DMS114 treated with DMSO at 0.1 percent for 48 hours (cell line): ENCODE results near the gene BAZ1A.
"Not testable (repeated sequence)": the region's sequence is repeated elsewhere in the genome, so short reads cannot be mapped to it uniquely, and the experiment has no call there.

Experiments
- DNase-seq: peaks from one replicate; lab custom pipeline; 2025; ENCODE audit not compliant: unreplicated experiment; lab: John Stamatoyannopoulos, UW

BAZ1A gene

DNA sequence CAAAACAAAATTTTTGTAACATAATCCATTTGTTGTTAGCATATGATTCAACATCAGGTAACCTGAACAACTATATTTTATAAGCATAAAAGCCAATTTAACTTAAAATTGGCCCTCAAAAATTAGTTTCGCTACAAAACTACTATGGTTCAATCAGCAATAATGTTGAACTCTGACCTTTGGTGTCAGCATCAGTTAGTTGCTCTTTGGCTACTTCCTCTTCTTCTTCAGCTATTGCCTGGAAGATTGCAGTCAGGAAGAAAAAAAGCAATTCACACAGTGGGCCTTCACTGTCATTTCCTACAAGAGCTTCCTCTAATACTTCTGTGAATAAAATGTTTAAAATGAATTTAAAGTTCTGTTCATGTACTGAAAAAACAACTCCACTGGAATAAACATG, 82.6 kb downstream of the BAZ1A start:
- DNase-seq, result no peak

DNA sequence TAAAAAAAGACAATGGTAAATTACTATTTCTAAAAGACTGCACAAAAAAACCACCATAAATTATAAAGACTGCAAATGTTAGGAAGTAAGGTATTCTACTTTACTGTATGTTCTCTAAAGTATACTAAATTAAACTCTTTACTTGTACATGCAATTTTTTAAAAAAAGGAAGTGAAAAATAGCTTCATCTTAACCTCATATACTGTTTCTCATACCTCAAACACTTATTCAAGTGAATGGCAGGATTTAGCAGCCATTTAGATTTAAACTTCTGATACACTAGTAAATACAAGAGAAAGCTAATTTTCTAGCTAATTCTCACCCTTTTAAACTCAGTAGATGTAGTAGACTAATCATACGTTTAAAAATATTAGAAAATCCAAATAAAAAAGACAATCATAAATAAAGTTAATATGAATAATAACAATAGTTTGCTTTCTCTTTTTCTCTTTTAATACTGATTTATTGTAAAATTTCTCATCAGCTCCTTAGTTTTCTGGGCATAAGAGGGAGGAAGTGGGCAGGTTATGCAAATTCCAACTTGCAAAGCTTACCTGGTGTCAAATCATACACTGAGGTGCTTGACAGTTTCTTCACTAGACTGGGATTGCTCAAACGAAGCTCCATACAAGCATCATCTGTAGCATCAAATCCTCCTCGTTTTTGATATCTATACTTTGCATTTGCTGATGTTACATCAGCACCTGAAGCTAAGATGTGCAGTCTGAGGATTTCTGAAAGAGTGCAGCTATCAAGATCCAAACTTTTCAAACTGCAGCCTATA, 89.7 kb downstream of the BAZ1A start:
- DNase-seq, result no peak

DNA sequence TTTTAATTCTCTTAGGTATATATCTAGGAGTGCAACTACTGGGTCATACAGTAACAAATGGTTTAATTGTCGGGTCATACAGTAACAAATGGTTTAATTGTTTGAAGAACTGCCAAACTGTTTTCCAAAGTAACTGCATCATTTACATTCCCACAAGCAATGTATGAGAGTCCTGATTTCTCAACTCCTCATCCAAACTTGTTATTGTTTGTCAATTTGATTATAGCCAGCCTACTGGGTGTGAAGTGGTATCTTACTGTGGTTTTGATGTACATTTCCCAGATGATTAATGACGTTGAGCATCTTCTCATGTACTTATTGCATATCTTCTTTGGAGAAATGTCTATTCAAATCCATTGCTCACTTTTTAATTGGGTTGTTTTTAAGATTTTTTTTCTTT, 93.1 kb downstream of the BAZ1A start:
- no peak for DNase-seq

DNA sequence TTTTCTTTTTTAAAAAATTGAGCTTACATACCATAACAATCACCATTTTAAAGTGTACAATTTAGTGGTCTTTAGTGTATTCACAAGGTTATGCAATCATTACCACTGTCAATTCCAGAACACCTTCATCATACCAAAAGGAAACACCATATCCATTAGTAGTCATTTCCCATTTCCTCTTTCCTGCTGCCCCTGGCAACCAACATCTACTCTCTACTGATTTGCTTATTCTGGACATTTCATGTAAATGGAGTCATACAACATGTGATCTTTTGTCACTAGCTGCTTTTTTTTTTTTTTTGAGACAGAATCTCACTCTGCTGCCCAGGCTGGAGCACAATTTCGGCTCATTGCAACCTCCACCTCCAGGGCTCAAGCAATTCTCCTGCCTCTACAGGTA, 93.9 kb downstream of the BAZ1A start:
- no peak for DNase-seq

DNA sequence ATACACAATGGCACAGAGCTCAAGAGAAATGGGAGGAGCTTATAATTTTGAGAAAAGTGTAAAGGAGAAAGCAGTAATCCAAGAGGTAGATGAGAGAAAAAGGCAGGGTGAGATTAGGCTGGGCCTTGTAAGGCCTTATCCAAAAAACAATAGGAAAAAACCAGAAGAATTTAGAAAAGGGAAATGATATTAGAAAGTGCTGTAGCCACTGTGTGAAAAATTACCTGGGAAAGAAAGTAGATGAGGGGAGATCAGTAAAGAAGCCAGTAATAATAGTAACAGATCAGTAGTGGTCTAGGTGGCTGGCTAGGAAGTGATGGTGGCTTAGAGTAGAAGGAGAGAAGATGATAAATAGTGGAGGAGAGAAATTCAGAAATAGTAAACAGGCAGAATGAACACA, 94.5 kb downstream of the BAZ1A start:
- no peak for DNase-seq

DNA sequence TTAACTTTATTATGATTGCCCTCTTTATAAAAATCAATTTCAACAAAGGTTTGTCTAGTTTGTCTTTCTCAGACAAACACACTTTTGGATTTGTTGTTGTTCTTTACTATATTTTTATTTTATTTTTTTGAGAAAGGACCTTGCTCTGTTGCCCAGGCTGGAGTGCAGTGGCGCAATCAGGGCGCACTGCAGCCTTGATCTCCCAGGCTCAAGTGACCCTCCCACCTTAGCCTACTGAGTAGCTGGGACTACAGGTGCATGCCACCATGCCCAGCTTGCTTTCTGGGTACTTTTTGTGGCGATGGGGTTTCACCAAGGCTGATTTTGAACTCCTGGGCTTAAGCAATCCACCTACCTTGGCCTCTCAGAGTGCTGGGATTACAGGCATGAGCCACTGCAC, 96.4 kb downstream of the BAZ1A start:
- no peak for DNase-seq

DNA sequence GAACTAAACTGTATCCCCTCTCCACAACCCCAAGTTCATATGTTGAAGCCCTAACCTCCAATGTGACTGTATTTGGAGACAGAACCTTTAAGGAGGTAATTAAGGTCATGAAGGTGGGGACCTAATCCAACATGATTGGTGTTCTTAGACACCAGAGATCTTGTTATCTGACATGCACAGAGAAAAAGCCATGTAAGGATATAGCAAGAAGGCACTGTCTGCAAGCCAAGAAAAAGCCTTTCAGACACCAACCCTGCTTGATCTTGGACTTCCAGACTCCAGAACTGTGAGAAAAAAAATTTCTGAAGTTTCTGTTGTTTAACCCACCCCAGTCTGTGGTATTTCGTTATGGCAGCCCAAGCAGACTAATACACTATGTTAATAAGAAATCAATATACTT, 98.5 kb downstream of the BAZ1A start:
- no peak for DNase-seq

DNA sequence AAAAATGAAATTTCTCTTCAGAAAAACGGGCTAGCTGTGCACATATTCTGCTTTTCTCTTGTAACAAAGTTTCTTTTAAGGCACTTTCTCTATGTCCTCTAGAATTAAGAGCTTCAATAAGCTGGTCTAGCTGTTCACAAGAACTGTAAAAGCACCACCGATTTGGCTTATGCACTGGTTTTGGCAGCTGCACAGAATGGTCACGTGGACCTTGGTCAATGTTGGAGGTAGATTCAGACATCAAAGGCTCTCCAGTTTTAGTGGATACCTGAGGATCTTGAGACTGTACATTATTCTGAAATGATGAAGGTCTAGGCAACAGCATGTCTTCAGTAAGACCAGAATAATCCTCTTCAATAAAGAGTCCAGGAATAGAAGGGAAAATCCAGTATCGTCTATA, 99.2 kb downstream of the BAZ1A start:
- DNase-seq, result no peak

DNA sequence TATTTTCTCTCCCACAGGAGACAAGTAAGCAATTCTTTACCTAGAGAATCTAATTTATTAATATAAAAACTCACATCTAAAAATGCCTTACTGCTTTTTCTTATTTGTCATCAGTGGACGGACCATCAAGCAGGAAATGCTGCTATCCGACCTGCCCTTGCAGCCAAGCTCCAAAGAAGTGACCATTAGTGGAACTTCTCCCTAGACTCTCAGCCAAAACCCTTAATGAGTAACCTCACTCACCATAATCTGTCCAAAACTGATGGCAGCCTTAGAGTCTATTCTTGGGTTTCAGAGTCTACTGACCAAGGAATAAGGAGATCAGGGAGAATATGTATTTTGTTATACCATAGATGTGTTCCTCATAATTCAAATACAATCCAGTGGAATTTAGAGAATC, 99.8 kb downstream of the BAZ1A start:
- no peak for DNase-seq

DNA sequence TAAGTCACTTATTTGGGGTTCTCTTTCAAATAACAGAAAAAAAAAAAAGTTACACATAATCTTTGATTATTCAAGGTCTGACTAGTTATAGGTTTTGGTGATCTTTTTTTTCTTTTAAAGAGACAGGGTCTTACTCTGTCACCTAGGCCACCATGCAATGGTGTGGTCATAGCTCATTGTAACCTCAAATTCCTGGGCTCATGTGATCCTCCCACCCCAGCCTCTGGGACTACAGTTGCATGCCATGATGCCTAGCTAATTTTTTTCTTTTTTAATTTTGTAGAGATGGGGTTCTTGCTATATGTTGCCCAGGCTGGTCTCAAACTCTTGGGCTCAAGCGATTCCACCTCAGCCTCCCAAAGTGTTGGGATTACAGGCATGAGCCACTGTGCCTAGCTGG, 104.3 kb downstream of the BAZ1A start:
- no peak for DNase-seq

DNA sequence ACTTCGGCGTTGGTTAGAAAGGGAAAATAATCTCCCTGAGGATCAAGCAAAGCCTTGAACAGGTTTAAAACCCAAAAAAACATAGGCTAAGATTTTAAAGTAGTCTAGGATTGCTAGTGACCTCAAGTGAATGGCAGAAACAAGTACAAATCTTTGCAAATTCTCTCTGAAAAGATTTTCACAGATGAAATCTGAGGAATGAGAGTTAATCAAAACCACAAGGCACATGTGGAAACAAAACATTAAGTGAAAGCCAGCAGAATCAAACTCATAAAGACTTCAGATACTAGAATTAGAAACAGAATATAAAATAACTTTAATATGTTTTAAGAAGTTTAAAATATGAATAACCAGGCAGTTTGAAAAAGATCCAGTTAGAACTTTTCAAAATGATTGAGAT, 108.6 kb downstream of the BAZ1A start:
- no peak for DNase-seq

DNA sequence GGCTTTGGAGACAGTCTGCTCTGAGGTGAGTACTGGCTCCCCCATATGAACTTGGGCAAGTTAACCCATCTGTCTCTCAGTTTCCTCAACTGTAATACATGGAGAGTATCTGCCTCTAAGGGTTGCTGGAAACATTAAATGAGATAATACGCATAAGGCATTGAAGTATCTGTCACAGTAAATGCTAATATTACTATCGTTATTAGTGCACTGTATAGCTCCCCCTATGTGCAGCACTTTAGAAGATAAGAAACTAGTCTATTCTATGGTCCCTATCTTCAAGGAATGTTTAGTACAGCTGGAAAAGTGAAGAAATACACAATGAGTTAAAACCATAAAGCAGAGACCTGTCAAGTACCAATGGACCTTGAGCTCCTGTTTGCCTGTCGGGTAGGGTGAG, 109.1 kb downstream of the BAZ1A start:
- no peak for DNase-seq

DNA sequence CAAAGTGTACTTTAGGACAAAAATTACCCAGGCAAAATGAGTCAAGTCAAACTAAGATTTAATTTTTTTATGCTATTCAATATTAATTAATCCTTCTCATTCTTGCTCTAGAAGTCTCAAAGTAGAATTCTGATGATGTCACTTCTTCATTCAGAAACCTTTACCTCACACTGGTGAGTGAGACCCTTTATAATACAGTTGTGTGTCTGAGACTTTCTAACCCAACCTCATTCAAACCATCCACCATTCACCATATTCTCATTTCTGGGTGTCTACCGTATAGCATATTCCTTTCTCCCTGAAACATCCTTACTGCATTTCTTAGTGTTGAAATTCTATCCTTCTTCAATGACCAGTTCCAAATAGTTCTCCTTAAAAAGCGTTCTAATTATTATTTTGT, 119.9 kb downstream of the BAZ1A start:
- no peak for DNase-seq

DNA sequence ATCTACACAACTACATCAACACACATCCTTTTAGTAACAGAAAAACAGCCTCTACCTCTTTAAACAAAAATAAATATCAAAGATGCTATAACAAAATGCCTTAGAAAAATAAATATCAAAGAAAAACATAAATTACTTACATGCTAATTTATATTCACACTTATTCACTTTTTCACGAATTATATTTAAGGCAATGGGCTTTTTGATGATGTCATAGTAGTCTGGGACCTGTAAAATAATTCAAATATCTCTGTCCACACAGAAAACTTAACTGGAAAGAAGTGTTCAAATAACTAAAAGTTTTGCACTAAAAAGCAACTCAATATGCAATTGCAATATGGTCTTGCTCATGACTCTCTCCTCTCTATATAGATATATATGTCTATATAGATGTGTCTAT, 120.5 kb downstream of the BAZ1A start:
- DNase-seq, result no peak

DNA sequence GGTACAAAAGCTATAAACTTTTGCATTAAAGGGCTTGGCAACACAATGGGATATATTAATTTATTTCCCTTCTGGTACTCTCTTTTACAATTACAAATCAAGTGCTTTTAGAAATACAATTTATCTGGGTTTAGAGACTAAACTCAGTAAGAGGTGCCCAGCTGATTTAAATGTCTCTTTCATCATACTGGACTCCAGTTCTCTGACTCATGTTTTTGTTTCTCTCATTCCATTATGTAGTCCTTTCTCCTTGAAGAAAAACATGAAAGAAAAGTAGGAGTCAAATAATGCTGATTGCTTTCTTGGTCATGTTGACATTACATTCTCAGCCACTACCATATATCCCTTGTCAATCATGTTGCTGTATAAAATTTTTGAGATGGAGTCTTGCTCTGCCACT, 124.5 kb downstream of the BAZ1A start:
- DNase-seq, result no peak

DNA sequence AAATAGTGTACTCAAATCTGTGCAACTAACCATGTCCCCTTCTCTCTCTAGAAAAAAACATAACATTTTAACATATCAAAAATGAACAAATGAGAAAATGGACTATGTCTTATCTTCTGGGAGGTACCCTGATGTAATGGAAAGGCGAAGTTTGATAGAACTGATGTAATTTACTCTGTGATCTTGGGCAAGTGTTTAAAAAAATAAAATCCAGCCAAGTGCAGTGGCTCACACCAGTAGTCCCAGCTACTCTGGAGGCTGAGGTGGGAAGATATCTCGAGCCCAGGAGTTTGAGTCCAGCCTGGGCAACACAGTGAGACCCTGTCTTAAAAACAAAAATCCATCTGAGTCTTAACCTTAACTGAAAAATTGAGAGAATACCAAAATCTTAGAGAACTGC, 124.9 kb downstream of the BAZ1A start:
- DNase-seq, result no peak

DNA sequence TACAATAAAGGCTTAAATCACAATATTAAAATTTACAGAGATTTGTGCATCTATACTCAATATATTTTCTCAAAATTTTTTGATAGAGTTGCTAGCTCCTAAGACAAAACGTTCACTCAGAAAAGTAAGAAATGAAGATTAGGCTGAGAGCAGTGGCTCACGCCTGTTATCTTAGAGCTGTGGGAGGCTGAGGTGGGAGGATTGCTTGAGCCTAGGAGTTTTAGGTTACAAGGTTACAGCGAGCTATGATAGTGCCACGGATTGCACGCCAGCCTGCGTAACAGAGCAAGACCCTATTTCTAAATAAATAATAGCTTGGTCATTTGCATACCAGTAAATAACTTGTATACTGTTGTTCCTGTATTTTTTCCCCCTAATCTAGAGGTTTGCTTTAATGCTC, 125.8 kb downstream of the BAZ1A start:
- no peak for DNase-seq

DNA sequence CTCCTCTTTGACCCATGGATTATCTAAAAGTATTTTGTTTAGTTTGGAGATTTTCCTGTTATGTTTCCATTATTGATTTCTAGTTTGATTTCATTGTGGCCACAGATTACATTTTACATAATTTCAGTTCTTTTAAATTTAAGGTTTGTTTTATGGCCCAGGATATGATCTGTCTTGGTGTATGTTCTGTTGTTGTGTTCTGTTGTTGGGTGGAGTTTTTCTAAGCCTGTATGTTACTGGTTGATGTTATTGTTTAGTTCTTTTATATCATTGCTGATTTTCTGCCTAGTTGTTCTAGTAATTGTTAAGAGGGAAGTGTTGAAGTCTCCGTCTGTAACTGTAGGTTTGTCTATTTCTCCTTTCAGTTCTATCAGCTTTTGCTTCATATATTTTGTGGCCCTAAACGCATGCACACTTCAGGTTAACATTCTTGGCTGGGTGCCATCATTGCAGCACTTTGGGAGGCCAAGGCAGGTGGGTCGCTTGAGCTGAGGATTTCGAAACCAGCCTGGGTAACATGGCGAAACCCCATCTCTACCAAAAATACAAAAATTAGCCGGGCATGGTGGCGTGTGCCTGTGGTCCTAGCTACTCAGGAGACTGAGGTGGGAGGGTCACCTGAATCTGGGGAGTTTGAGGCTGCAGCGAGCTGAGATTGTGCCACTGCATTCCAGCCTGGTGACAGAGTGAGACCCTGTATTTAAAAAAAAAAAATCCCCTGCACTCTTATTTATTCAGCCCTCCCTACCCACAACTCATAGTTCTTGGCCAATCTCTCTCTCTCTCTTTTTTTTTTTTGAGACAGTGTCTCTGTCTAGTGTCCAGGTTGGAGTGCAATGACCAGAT, 132.7 kb downstream of the BAZ1A start:
- DNase-seq, result no peak

DNA sequence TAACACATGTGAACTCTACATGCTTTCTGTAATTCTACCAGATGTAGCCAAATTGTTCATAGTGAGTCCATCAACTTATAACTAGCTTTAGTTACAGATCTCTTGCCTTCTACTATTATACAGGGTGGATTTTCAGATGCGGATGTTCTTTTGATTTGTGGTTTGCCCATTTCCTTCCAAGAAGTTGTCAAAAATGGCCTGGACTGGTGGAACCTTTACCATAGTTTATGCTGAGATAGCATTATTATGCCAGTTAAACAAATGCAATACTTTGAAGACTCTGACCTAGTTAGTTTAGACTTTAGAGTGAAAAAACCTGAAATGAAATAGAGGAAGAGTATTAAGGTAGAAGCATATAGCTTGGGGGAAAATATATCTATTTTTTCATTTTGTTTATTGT, 133.3 kb downstream of the BAZ1A start:
- no peak for DNase-seq

DNA sequence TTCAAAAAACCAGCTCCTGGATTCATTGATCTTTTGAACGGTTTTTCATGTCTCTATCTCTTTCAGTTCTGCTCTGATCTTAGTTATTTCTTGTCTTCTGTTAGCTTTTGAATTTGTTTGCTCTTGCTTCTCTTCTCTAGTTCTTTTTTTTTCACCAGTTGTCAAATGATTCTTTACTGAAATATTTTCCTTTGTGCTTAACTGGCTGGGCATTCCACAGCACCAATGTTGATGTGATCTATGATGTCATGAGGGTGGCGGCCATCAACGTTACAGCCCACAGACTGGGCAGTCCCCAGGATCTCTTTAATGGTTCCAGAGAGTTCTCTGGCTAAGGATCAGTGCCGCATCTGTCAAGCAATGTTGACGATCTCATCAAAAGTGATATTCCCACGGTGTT, 135.0 kb downstream of the BAZ1A start:
- DNase-seq, result not testable (repeated sequence)

DNA sequence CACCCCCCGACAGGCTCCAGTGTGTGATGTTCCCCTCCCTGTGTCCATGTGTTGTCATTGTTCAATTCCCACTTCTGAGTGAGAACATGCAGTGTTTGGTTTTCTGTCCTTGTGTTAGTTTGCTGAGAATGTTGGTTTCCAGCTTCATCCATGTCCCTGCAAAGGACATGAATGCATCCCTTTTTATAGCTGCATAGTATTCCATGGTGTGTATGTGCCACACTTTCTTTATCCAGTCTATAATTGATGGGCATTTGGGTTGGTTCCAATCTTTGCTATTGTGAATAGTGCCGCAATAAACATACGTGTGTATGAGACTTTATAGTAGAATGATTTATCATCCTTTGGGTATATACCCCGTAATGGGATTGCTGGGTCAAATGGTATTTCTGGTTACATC, 138.1 kb downstream of the BAZ1A start:
- DNase-seq, result not testable (repeated sequence)

DNA sequence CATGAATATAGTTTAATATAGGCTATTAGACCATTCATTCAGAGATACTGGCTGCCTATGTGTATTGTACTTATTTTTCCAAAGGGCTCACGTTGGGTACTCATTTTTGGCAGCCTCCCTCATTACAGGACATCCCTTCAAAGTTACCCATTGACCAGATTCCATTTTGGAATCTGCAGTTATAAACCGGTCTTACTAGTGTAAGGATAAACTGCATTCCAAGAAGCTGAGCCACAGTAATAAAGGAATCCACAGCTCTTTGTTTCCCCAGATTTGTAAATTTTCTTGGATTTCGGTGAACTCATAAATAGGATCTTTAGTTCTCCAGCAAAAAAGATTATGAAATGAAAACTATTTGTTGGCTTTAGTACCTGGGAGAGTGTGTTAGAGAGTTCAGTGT, 141.9 kb downstream of the BAZ1A start:
- no peak for DNase-seq

DNA sequence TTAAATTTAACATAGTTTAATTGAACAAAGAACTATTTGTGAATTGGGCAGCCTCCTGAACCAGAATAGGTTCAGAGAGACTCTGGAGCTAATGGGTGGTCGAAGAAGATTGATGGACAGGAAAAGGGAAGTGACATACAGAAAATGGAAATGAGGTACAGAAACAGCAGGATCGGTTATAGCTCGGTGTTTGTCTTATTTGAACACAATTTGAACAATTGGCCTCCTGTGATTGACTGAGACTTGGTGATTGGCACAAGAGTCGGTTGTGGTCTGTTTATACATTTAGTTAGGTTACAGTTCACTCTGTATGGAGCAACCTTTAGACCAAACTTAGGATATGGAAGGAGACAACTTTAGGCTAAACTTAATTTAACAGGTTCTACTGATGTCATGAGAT, 142.4 kb downstream of the BAZ1A start:
- peak; percentile 30 for DNase-seq
